ENCODE data around the gene PIK3C3. TPM values are rescaled to one million over a fixed set of nuclear protein-coding genes. Genes with fewer than 3 reads are reported as not detected.
"Not testable (repeated sequence)": the region's sequence is repeated elsewhere in the genome, so short reads cannot be mapped to it uniquely, and the experiment has no call there.

Gene PIK3C3
- polyA plus RNA-seq, 1 experiment = 77.5 TPM

- TF ChIP-seq CTCF (IDR thresholded peaks at IDR 0.05; ENCODE audit: low read depth, low read length) = no peak
- no peak overlapping the region for H3K4me3 ChIP-seq (ENCODE audit: low read depth, low read length)
- no peak for DNase-seq (ENCODE audit: low read depth, low spot score)
- H3K9me3 ChIP-seq (ENCODE audit: control insufficient read depth, insufficient read depth, low read length) = no peaks in the 10 kb centered on the region
- ChIA-PET CTCF (interaction anchor here (3.5 kb wide), 1 partner anchor 26 kb away, joined by 19 read pairs; no protein-coding TSS in a partner anchor), POLR2A (no interaction called here)
- H3K27ac ChIP-seq (ENCODE audit: low read depth, low read length) = no peak overlapping the region
- H3K27me3 ChIP-seq (ENCODE audit: control insufficient read depth, insufficient read depth, low read length) = no peaks in the 10 kb centered on the region
Observed at GRCh38 chr18:42001801-42002200, 46.8 kb downstream of the PIK3C3 start.

GRCh38 chr18:42004653-42005052, 49.6 kb downstream of the PIK3C3 start:
- TF ChIP-seq CTCF (IDR thresholded peaks at IDR 0.05; ENCODE audit: low read depth, low read length) = no peak
- H3K27ac ChIP-seq (ENCODE audit: low read depth, low read length) = no peak overlapping the region
- no peaks in the 10 kb centered on the region for H3K27me3 ChIP-seq (ENCODE audit: control insufficient read depth, insufficient read depth, low read length)
- ChIA-PET CTCF (interaction anchor here (1.2 kb wide), 1 partner anchor 23 kb away, joined by 6 read pairs; no protein-coding TSS in a partner anchor), POLR2A (no interaction called here)
- H3K4me3 ChIP-seq (ENCODE audit: low read depth, low read length) = no peak overlapping the region
- H3K9me3 ChIP-seq (ENCODE audit: control insufficient read depth, insufficient read depth, low read length) = no peaks in the 10 kb centered on the region
- DNase-seq (ENCODE audit: low read depth, low spot score) = no peak

GRCh38 chr18:42005782-42006181, 50.7 kb downstream of the PIK3C3 start:
- no peak overlapping the region for H3K4me3 ChIP-seq (ENCODE audit: low read depth, low read length)
- TF ChIP-seq CTCF (IDR thresholded peaks at IDR 0.05; ENCODE audit: low read depth, low read length) = no peak
- no peak for DNase-seq (ENCODE audit: low read depth, low spot score)
- H3K27ac ChIP-seq (ENCODE audit: low read depth, low read length) = no peak overlapping the region
- POLR2A ChIA-PET = no interaction called here
- H3K9me3 ChIP-seq (ENCODE audit: control insufficient read depth, insufficient read depth, low read length) = no peaks in the 10 kb centered on the region
- no peaks in the 10 kb centered on the region for H3K27me3 ChIP-seq (ENCODE audit: control insufficient read depth, insufficient read depth, low read length)
- CTCF ChIA-PET = interaction anchor here (1.3 to 1.5 kb wide), 2 partner anchors 8 to 22 kb away, joined by 4 to 6 read pairs; no protein-coding TSS in a partner anchor

- H3K9me3 ChIP-seq (ENCODE audit: control insufficient read depth, insufficient read depth, low read length); H3K4me3 ChIP-seq (ENCODE audit: low read depth, low read length); DNase-seq (ENCODE audit: low read depth, low spot score); H3K27me3 ChIP-seq (ENCODE audit: control insufficient read depth, insufficient read depth, low read length); CTCF ChIA-PET; POLR2A ChIA-PET; H3K27ac ChIP-seq (ENCODE audit: low read depth, low read length): not testable (repeated sequence)
Observed at GRCh38 chr18:42009457-42009856, 54.4 kb downstream of the PIK3C3 start.

- no peak overlapping the region for H3K27ac ChIP-seq (ENCODE audit: low read depth, low read length)
- CTCF ChIA-PET = interaction anchor here (1.2 to 2.6 kb wide), 2 partner anchors 16 to 17 kb away, joined by 8 to 37 read pairs; no protein-coding TSS in a partner anchor
- DNase-seq (ENCODE audit: low read depth, low spot score) = no peak
- no peak overlapping the region for H3K4me3 ChIP-seq (ENCODE audit: low read depth, low read length)
- TF ChIP-seq CTCF (IDR thresholded peaks at IDR 0.05; ENCODE audit: low read depth, low read length) = no peak
- H3K27me3 ChIP-seq (ENCODE audit: control insufficient read depth, insufficient read depth, low read length) = no peaks in the 10 kb centered on the region
- POLR2A ChIA-PET = no interaction called here
- no peaks in the 10 kb centered on the region for H3K9me3 ChIP-seq (ENCODE audit: control insufficient read depth, insufficient read depth, low read length)
Observed at GRCh38 chr18:42011053-42011452, 56.0 kb downstream of the PIK3C3 start.

All from AG04450 (cell line).